ENCODE measurements around the gene HYCC2. TPM values are rescaled to one million over a fixed set of nuclear protein-coding genes. Genes with fewer than 3 reads are reported as not detected.

The HYCC2 gene
- total RNA-seq, 1 experiment from 2014 or later = 21.8 TPM

- CTCF ChIA-PET = interaction anchor here (0.6 kb wide), 1 partner anchor 60 kb away, joined by 4 read pairs; no protein-coding TSS in a partner anchor
- H3K27ac Mint-ChIP-seq (ENCODE audit: unreplicated experiment) = no peak overlapping the region
These were observed 29.0 kb upstream of the HYCC2 start for GRCh38 chr2:201100497-201100896.

GRCh38 chr2:201093573-201093972 is 22.1 kb upstream of the HYCC2 start:
- intact Hi-C loops (cut with micrococcal nuclease; ENCODE audit: unreplicated experiment) = no loop called here
- Histone ChIP-seq H3K27me3 (replicated peaks; ENCODE audit: control insufficient read depth, insufficient read depth, low read length) (no peaks in the 10 kb centered on the region), H3K9me3 (no peaks in the 10 kb centered on the region), H3K4me1 (no peaks in the 10 kb centered on the region), H3K36me3 (ENCODE audit: control insufficient read depth, insufficient read depth, low read length) (no peaks in the 10 kb centered on the region), H3K4me3 (ENCODE audit: low read depth, low read length) (no peak overlapping the region)
- peaks cover 16% of the 10 kb centered on the region for H3K36me3 Mint-ChIP-seq (ENCODE audit: insufficient read depth, unreplicated experiment)
- no peaks in the 10 kb centered on the region for H3K27me3 Mint-ChIP-seq (ENCODE audit: insufficient read depth, unreplicated experiment)
- no TSS peak for BruUV-seq (replicated peaks)
- no peaks in the 10 kb centered on the region for H3K4me1 Mint-ChIP-seq (ENCODE audit: low read depth, unreplicated experiment)
- TF ChIP-seq CTCF (IDR thresholded peaks at IDR 0.05; ENCODE audit: insufficient read depth in 1 of 2, low read depth in 1 of 2, low read length in 1 of 2, severe bottlenecking in 1 of 2, unreplicated experiment in 1 of 2) = no peak
- ChIA-PET CTCF (interaction anchor here (0.6 kb wide), 1 partner anchor 9 kb away, joined by 5 read pairs; no protein-coding TSS in a partner anchor), POLR2A (no interaction called here)
- no peak overlapping the region for H3K27ac Mint-ChIP-seq (ENCODE audit: unreplicated experiment)
- no peaks in the 10 kb centered on the region for H3K9me3 Mint-ChIP-seq (ENCODE audit: unreplicated experiment)
- DNase-seq = no peak
- no peak overlapping the region for H3K4me3 Mint-ChIP-seq (ENCODE audit: unreplicated experiment)

More at GRCh38 chr2:201100497-201100896, 29.0 kb upstream of the HYCC2 start:
- H3K9me3 ChIP-seq = no peaks in the 10 kb centered on the region
- BruUV-seq (replicated peaks) = no TSS peak
- POLR2A ChIA-PET = interaction anchor here (0.6 kb wide), 1 partner anchor 12 kb away, joined by 4 read pairs; no protein-coding TSS in a partner anchor
- Mint-ChIP-seq H3K4me3 (ENCODE audit: unreplicated experiment) (no peak overlapping the region), H3K27me3 (ENCODE audit: insufficient read depth, unreplicated experiment) (no peaks in the 10 kb centered on the region), H3K4me1 (ENCODE audit: low read depth, unreplicated experiment) (no peaks in the 10 kb centered on the region), H3K36me3 (ENCODE audit: insufficient read depth, unreplicated experiment) (no peaks in the 10 kb centered on the region), H3K9me3 (ENCODE audit: unreplicated experiment) (no peaks in the 10 kb centered on the region)
- no peak overlapping the region for H3K4me3 ChIP-seq (ENCODE audit: low read depth, low read length)
- H3K36me3 ChIP-seq (ENCODE audit: control insufficient read depth, insufficient read depth, low read length) = no peaks in the 10 kb centered on the region
- no peak for DNase-seq
- intact Hi-C loops (cut with micrococcal nuclease; ENCODE audit: unreplicated experiment) = no loop called here
- no peaks in the 10 kb centered on the region for H3K4me1 ChIP-seq
- H3K27me3 ChIP-seq (replicated peaks; ENCODE audit: control insufficient read depth, insufficient read depth, low read length) = no peaks in the 10 kb centered on the region
- no peak for TF ChIP-seq CTCF (IDR thresholded peaks at IDR 0.05; ENCODE audit: insufficient read depth in 1 of 2, low read depth in 1 of 2, low read length in 1 of 2, severe bottlenecking in 1 of 2, unreplicated experiment in 1 of 2)

GRCh38 chr2:201090574-201090973 is 19.1 kb upstream of the HYCC2 start:
- H3K36me3 ChIP-seq (ENCODE audit: control insufficient read depth, insufficient read depth, low read length) = no peaks in the 10 kb centered on the region
- intact Hi-C loops (cut with micrococcal nuclease; ENCODE audit: unreplicated experiment) = no loop called here
- no peak overlapping the region for H3K4me3 Mint-ChIP-seq (ENCODE audit: unreplicated experiment)
- H3K36me3 Mint-ChIP-seq (ENCODE audit: insufficient read depth, unreplicated experiment) = peaks cover 37% of the 10 kb centered on the region
- H3K27me3 ChIP-seq (replicated peaks; ENCODE audit: control insufficient read depth, insufficient read depth, low read length) = no peaks in the 10 kb centered on the region
- H3K9me3 Mint-ChIP-seq (ENCODE audit: unreplicated experiment) = no peaks in the 10 kb centered on the region
- no peak overlapping the region for H3K27ac Mint-ChIP-seq (ENCODE audit: unreplicated experiment)
- H3K4me3 ChIP-seq (ENCODE audit: low read depth, low read length) = no peak overlapping the region
- no TSS peak for BruUV-seq (replicated peaks)
- H3K9me3 ChIP-seq = no peaks in the 10 kb centered on the region
- DNase-seq = no peak
- no peaks in the 10 kb centered on the region for H3K4me1 ChIP-seq
- POLR2A ChIA-PET = interaction anchor here (0.6 kb wide), 1 partner anchor 187 kb away, joined by 4 read pairs; no protein-coding TSS in a partner anchor
- no peak for TF ChIP-seq CTCF (IDR thresholded peaks at IDR 0.05; ENCODE audit: insufficient read depth in 1 of 2, low read depth in 1 of 2, low read length in 1 of 2, severe bottlenecking in 1 of 2, unreplicated experiment in 1 of 2)
- no peaks in the 10 kb centered on the region for H3K4me1 Mint-ChIP-seq (ENCODE audit: low read depth, unreplicated experiment)
- CTCF ChIA-PET = interaction anchor here (0.7 to 1.2 kb wide), 2 partner anchors 68 to 132 kb away, joined by 3 read pairs; no protein-coding TSS in a partner anchor
- no peaks in the 10 kb centered on the region for H3K27me3 Mint-ChIP-seq (ENCODE audit: insufficient read depth, unreplicated experiment)

Measured in Caco-2 (cell line).